K562 (cell line): ENCODE results near the gene PRMT5. TPM values are rescaled to one million over a fixed set of nuclear protein-coding genes. Genes with fewer than 3 reads are reported as not detected.

Source experiments
- CHD2 ChIP-seq: IDR thresholded peaks from 2 replicates; pipeline ENCODE4 v1.6.1; 2011; ENCODE audit warnings: low read depth, low read length
- NR2C1 ChIP-seq, 2 experiments: fragments of 450-650 bp; IDR thresholded peaks; 2 replicates each; pipeline ENCODE4 v1.6.1; 2017; ENCODE audit warnings: mild to moderate bottlenecking in 2 of 2, antibody characterized with exemption in 1 of 2, inconsistent platforms in 1 of 2, missing compliant biosample characterization in 1 of 2, missing genetic modification characterization in 1 of 2
- PRPF4 ChIP-seq: fragments of 200-400 bp; formaldehyde crosslinking; IDR thresholded peaks from one replicate; pipeline ENCODE4 v1.6.1; 2017; ENCODE audit warnings: low read length, low read depth, mild to moderate bottlenecking; ENCODE audit not compliant: insufficient read depth, poor library complexity, severe bottlenecking
- TCF3 ChIP-seq: sonication (generic); formaldehyde crosslinking; IDR thresholded peaks from 2 replicates; pipeline ENCODE4 v1.4.0; 2020; ENCODE audit warnings: mild to moderate bottlenecking, missing genetic modification reagents
- polyA plus RNA-seq, 8 experiments: library from polyadenylated mRNA; depleted of rRNA in 4 of 8; stranded (reverse) in 5 of 8; unstranded in 3 of 8; fragments of >200 nt; fragmentation: Nextera tagmentation in 2 of 8; fragmentation: Illumina TruSeq in 1 of 8; extraction: Ambion mirVana in 2 of 8; extraction: Trizol in 1 of 8; gene quantifications; 2 replicates each; pipeline versions ENCODE4 v1.2.1 to v1.2.3, GENCODE V29; 2011 to 2014; ENCODE audit warnings: inconsistent platforms in 1 of 8, missing spikeins in 1 of 8
- total RNA-seq, 7 experiments: library from RNA; depleted of rRNA in 6 of 7; stranded (reverse); fragments of >200 nt in 6 of 7; fragmentation: Illumina TruSeq in 2 of 7; extraction: Trizol in 2 of 7; gene quantifications; 2 replicates each; pipeline versions ENCODE4 v1.2.1 to v1.2.3, GENCODE V29; 2011 to 2021; ENCODE audit warnings: low replicate concordance in 1 of 7
- TF ChIP-seq, protein P1 (sequence below), 2 experiments: fragments of 450-650 bp; IDR thresholded peaks; 2 replicates each; pipeline ENCODE4 v1.6.1; 2016; ENCODE audit warnings: mild to moderate bottlenecking in 2 of 2, borderline replicate concordance in 1 of 2, low read depth in 1 of 2, moderate library complexity in 1 of 2
- TF ChIP-seq, protein P2 (sequence below): fragments of 450-650 bp; IDR thresholded peaks from 2 replicates; pipeline ENCODE4 v1.7.1; 2018; ENCODE audit warnings: mild to moderate bottlenecking, low read depth; ENCODE audit not compliant: partially characterized antibody
- TF ChIP-seq, protein P3 (sequence below): sonication (generic); formaldehyde crosslinking; IDR thresholded peaks from 2 replicates; pipeline ENCODE4 v1.4.0; 2020; ENCODE audit warnings: mild to moderate bottlenecking, missing genetic modification reagents
- TF ChIP-seq, protein P4 (sequence below): fragments of 450-650 bp; IDR thresholded peaks from 2 replicates; pipeline ENCODE4 v1.6.1; 2017; ENCODE audit warnings: antibody characterized with exemption

The PRMT5 gene
- total and polyA plus RNA-seq, 9 of the 15 experiments (the other 6 are each of a cell fraction or from before 2014, with no cell fraction given): 114 to 552 (median 222) TPM

DNA sequence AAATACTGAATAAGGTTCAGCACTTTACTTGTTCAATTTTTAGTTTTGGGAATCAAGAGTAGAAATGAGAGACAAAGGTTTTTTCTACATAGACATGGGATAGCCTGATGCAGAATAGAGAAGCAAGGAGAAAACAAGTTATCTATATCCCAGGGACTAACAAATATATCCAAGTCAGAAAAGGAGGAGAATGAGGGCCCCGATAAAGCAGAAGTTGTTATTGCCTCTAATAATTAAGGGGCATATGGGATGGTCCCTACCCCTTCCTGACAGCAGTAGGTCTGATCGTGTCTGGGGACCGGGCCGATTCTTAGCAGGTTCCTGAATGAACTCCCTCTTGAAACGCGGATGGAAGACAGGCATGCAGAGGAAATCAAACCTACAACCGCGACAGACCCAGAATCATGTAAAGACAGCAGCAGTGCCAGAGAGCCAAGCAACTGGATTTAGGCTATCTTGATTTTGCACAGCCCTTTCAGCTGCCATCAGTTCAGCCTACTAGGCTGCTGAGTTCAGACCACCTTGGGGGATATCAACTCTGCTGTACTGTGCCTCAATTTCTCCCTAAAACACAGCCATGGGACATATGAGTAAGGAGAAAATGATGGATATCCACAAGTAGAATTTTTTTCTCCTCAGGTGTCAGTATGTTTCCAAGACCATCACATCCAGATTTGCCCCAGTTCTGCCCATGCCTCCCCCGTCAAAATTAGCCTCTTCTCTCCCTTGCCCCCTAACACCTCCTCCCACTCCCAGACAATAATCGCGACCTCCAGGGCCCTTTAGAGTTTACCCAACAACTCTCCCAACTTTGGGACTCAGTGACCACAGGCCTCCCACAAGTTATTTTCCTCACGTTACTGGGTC lies 706 bp downstream of the PRMT5 start (continued):
- TF ChIP-seq, protein P1, sequence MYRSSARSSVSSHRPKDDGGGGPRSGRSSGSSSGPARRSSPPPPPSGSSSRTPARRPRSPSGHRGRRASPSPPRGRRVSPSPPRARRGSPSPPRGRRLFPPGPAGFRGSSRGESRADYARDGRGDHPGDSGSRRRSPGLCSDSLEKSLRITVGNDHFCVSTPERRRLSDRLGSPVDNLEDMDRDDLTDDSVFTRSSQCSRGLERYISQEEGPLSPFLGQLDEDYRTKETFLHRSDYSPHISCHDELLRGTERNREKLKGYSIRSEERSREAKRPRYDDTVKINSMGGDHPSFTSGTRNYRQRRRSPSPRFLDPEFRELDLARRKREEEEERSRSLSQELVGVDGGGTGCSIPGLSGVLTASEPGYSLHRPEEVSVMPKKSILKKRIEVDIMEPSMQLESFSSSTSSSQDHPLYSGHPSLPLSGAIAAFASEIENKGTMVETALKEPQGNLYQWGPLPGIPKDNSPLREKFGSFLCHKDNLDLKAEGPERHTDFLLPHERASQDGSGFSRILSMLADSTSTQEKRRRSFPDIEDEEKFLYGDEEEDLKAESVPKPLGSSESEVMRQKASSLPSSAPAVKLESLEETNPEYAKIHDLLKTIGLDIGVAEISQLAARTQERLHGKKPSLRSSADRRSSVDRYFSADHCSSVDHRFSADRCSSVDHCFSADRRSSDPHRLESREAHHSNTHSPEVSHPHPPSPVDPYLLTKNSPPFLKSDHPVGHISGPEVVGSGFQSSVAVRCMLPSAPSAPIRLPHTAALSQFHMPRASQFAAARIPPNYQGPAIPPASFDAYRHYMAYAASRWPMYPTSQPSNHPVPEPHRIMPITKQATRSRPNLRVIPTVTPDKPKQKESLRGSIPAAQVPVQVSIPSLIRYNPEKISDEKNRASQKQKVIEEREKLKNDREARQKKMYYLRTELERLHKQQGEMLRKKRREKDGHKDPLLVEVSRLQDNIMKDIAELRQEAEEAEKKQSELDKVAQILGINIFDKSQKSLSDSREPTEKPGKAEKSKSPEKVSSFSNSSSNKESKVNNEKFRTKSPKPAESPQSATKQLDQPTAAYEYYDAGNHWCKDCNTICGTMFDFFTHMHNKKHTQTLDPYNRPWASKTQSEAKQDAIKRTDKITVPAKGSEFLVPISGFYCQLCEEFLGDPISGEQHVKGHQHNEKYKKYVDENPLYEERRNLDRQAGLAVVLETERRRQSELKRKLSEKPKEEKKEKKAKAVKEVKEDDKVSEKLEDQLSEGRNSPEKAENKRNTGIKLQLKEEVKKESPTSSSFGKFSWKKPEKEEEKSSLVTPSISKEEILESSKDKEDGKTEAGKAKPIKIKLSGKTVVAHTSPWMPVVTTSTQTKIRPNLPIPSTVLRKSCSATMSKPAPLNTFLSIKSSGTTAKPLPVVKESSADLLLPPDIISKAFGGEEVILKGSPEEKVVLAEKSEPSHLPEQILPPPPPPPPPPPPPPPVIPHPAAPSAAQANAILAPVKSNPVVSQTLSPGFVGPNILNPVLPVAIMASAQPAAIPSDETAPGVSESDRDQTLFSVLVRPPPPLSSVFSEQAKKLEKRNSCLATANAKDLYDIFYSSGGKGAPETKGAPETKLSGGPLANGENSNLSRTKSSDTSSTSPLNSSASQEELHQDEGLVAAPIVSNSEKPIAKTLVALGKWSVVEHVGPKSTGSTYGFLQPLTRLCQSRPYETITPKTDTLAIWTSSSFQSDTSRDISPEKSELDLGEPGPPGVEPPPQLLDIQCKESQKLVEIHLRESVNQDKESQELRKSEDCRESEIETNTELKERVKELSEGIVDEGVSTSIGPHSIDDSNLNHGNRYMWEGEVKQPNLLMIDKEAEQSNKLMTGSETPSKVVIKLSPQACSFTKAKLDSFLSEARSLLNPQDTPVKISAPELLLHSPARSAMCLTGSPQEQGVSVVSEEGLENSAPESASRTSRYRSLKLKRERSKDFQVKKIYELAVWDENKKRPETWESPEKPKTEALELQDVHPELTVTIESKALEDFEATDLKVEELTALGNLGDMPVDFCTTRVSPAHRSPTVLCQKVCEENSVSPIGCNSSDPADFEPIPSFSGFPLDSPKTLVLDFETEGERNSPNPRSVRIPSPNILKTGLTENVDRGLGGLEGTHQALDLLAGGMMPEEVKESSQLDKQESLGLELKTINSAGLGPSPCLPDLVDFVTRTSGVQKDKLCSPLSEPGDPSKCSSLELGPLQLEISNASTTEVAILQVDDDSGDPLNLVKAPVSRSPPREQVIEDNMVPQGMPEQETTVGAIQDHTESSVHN (IDR thresholded peaks at IDR 0.05; ENCODE audit: borderline replicate concordance in 1 of 2, low read depth in 1 of 2): no peak
- no peak for TF ChIP-seq PRPF4
- no peak for TF ChIP-seq CHD2
- 0 out of 2 replicates have a peak, but pooled peaks have one; percentile 24 for TF ChIP-seq NR2C1 (IDR thresholded peaks at IDR 0.05)
- TF ChIP-seq NR2C1 (tag; IDR thresholded peaks at IDR 0.05): no peak
- TF ChIP-seq, protein P2, sequence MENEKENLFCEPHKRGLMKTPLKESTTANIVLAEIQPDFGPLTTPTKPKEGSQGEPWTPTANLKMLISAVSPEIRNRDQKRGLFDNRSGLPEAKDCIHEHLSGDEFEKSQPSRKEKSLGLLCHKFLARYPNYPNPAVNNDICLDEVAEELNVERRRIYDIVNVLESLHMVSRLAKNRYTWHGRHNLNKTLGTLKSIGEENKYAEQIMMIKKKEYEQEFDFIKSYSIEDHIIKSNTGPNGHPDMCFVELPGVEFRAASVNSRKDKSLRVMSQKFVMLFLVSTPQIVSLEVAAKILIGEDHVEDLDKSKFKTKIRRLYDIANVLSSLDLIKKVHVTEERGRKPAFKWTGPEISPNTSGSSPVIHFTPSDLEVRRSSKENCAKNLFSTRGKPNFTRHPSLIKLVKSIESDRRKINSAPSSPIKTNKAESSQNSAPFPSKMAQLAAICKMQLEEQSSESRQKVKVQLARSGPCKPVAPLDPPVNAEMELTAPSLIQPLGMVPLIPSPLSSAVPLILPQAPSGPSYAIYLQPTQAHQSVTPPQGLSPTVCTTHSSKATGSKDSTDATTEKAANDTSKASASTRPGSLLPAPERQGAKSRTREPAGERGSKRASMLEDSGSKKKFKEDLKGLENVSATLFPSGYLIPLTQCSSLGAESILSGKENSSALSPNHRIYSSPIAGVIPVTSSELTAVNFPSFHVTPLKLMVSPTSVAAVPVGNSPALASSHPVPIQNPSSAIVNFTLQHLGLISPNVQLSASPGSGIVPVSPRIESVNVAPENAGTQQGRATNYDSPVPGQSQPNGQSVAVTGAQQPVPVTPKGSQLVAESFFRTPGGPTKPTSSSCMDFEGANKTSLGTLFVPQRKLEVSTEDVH: no peak
- TF ChIP-seq, protein P3, sequence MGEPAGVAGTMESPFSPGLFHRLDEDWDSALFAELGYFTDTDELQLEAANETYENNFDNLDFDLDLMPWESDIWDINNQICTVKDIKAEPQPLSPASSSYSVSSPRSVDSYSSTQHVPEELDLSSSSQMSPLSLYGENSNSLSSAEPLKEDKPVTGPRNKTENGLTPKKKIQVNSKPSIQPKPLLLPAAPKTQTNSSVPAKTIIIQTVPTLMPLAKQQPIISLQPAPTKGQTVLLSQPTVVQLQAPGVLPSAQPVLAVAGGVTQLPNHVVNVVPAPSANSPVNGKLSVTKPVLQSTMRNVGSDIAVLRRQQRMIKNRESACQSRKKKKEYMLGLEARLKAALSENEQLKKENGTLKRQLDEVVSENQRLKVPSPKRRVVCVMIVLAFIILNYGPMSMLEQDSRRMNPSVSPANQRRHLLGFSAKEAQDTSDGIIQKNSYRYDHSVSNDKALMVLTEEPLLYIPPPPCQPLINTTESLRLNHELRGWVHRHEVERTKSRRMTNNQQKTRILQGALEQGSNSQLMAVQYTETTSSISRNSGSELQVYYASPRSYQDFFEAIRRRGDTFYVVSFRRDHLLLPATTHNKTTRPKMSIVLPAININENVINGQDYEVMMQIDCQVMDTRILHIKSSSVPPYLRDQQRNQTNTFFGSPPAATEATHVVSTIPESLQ (CRISPR knock-in tag): peak; percentile 91; the same call in 1 of the 2 replicates
- TF ChIP-seq TCF3 (CRISPR knock-in tag): peak; percentile 4; the same call in 1 of the 2 replicates
- TF ChIP-seq, protein P4, sequence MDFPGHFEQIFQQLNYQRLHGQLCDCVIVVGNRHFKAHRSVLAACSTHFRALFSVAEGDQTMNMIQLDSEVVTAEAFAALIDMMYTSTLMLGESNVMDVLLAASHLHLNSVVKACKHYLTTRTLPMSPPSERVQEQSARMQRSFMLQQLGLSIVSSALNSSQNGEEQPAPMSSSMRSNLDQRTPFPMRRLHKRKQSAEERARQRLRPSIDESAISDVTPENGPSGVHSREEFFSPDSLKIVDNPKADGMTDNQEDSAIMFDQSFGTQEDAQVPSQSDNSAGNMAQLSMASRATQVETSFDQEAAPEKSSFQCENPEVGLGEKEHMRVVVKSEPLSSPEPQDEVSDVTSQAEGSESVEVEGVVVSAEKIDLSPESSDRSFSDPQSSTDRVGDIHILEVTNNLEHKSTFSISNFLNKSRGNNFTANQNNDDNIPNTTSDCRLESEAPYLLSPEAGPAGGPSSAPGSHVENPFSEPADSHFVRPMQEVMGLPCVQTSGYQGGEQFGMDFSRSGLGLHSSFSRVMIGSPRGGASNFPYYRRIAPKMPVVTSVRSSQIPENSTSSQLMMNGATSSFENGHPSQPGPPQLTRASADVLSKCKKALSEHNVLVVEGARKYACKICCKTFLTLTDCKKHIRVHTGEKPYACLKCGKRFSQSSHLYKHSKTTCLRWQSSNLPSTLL: 0 out of 2 replicates have a peak, but pooled peaks have one; percentile 6
